ENCODE results near the gene B3GNT8. TPM values are rescaled to one million over a fixed set of nuclear protein-coding genes. Genes with fewer than 3 reads are reported as not detected.
"Not testable (repeated sequence)": the region's sequence is repeated elsewhere in the genome, so short reads cannot be mapped to it uniquely, and the experiment has no call there.

Gene B3GNT8
- not detected in 2 replicates for total RNA-seq (2014; rRNA removed; shearing (Covaris generic))
- not detected in 2 replicates for polyA plus RNA-seq (2014; cell fraction: nucleus; rRNA removed)

GRCh38 chr19:41426952-41427646 lies at the start of gene B3GNT8:
TSS of gene B3GNT8 (minus strand) at chr19:41427374. CDS start at chr19:41426778, 596 bp downstream.
- DNase-seq (ENCODE audit: extremely low read depth, low read depth), result no peak

DNA sequence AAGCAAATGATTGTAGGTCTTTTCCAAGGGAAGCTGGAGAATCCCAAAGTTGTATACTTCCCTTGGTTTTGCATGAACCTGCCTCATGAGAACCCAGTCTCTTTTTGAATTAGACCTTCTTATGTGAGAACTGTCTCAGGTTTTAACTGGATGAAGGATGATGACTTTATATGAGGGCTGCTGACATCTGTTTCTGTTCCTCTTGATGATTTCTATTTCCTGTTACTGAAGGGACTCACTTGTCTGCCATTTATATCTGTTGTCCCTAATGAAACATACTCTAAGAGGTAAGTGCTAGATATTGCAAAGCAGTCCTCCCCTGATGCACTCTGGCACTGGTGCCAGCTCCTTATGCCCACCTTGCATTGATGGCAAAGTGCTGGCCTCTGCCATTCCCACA lies 49.4 kb upstream of the B3GNT8 start:
- no peak for DNase-seq (ENCODE audit: extremely low read depth, low read depth)

- DNase-seq (ENCODE audit: extremely low read depth, low read depth), result not testable (repeated sequence)
Measured at GRCh38 chr19:41463257-41464256, 36.4 kb upstream of the B3GNT8 start.

- DNase-seq (ENCODE audit: extremely low read depth, low read depth), result no peak
Measured at GRCh38 chr19:41462497-41462896, 35.3 kb upstream of the B3GNT8 start.

GRCh38 chr19:41457241-41457640 lies 30.1 kb upstream of the B3GNT8 start:
- DNase-seq (ENCODE audit: extremely low read depth, low read depth), result no peak

DNA sequence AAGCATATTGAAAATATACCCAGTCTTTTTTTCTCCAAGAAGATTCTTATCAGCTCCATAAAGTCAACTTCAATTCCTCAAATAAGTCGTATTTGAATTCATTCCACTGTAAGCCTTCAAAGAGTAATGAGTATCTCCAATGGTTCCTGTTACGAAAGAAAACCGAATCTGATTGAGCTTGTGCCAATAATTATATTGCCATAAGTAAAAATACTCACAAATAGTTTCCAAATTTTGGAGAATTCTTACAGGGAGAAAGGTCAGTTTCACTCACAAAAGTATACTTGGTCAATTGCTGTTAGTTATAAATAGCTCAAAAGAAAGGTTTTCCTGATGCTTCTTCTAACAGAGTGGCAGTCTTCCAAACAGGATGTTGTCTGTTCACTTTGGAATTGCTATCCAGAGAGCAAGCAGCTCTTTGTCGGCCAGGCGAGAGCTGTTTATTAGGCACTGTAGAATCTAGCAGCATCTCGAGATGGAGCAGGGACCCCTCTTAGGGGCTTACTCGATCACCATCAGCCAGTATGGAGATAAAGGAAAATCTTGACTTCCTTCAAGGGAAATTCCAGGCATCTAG lies 29.3 kb upstream of the B3GNT8 start:
- no peak for DNase-seq (ENCODE audit: extremely low read depth, low read depth)

DNA sequence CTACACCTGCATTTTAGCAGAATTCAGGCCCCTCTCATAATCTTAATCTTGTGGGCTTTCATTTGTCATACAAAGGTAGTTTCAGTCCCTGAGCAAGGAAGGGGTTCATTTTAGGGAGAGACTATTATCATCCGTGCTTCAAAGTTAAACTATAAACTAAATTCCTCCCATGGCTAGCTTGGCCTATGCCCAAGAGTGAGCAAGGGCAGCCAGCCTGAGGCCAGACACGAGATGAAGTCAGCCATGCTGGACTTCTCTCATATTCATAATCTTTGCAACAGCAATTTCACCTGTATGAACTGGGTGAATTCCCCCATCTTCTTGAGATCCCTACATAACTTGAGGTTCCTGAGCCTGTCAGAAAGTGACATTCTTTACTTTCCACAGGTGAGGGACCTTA lies 28.8 kb upstream of the B3GNT8 start:
- no peak for DNase-seq (ENCODE audit: extremely low read depth, low read depth)

DNA sequence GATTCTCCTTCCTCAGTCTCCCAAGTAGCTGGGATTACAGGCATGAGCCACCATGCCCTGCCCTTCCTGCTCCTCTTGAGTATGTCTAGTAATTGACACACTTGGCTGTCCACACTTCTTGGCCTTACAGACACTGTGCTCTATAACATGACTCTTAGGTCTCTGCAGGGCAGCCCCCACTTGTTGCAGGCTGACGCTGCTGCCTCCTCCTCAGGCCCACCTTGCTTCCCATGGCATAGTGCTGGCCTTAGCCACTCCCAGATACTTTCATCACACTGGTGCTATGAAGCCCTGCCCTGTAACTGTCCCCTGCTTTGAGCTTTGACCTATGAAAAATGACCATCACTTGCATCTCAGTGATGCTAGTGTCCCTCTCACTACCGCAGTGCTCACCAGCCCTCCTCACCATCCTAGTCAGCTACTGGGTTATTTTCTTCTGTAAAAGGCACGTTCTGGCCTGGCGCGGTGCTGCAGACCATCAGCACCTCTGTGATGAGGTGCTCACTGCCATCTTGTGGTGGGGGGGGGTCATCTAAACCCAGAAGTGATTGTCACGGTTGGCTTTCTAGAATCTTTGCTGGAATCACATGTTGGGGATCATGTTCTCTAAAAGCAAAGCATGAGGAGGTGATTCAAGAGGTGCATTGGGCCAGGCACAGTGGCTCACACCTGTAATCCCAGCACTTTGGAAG lies 25.6 kb upstream of the B3GNT8 start:
- DNase-seq (ENCODE audit: extremely low read depth, low read depth), result no peak

GRCh38 chr19:41449865-41450178 lies 22.6 kb upstream of the B3GNT8 start:
- no peak for DNase-seq (ENCODE audit: extremely low read depth, low read depth)

- peak; percentile 47 for DNase-seq (ENCODE audit: extremely low read depth, low read depth)
Measured at GRCh38 chr19:41449079-41449864, 22.1 kb upstream of the B3GNT8 start.

- DNase-seq (ENCODE audit: extremely low read depth, low read depth), result no peak
Measured at GRCh38 chr19:41447732-41448332, 20.7 kb upstream of the B3GNT8 start.

DNA sequence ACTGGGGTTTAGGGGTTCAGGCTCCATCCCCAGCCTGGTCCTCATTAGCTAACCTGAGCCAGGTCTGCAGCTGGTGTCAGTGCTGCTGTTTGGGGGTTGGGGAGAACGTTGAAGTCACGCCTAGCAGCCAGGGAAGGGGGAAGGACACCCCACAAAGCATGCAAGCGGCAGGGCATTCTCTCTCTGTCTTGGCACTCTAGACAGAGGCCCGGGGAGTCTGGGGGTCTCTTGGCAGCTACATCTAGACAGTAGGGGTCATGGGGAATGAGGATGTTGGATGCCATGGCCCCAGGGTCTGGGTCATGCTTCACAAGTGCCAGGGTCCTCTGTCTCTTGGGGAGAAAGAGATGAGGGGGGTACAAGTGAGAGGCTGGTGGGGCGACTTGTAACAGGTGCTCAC lies 18.4 kb upstream of the B3GNT8 start:
- DNase-seq (ENCODE audit: extremely low read depth, low read depth), result no peak

GRCh38 chr19:41443813-41444455 lies 16.8 kb upstream of the B3GNT8 start:
- DNase-seq (ENCODE audit: extremely low read depth, low read depth), result no peak

DNA sequence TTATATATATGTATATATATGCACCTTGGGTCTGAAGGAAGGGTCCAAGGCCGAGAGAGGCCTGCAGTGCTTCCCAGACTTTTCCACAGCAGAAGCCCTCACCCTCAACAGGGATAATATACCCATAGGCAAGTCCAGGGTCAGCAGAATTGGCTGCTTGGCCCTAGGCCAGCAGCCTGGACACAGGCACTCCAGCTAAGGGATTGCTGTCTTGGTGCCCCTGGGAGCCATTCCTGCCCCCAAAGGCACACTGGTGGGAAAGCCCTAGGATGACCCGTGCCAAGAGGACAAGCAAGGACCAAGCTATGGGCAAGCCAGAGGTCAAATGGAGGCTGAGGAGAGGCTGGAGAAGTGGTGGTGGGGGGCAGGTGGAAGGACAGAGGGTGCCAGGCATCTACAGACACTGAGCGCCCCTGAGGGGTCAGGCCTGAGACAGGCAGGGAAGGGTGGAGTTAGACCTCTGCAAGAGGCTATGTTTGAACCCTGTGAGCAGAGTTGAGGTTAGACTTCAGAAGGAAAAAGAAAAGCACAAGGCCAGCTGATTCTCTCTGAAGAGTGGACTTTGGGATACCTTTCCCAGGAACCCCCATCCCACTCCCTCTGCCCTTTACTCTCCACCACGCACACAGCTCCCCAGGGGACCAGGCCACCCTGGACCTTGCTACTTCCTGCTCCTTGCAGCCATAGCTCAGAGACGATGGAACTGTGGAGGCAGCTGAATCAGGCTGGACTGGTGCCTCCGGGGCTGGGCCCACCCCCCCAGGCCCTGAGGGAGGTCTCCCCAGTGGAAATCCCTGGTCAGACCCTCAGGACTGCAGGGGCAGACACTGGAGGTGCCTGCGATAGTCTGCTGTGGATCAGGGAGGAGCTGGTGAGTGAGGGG lies 15.5 kb upstream of the B3GNT8 start, which contains the start of gene ERICH4:
TSS of gene ERICH4 (plus strand) at position 684 of the 883 bp plus-strand sequence. CDS start at position 698, 14 bp downstream.
- no peak for DNase-seq (ENCODE audit: extremely low read depth, low read depth)

DNA sequence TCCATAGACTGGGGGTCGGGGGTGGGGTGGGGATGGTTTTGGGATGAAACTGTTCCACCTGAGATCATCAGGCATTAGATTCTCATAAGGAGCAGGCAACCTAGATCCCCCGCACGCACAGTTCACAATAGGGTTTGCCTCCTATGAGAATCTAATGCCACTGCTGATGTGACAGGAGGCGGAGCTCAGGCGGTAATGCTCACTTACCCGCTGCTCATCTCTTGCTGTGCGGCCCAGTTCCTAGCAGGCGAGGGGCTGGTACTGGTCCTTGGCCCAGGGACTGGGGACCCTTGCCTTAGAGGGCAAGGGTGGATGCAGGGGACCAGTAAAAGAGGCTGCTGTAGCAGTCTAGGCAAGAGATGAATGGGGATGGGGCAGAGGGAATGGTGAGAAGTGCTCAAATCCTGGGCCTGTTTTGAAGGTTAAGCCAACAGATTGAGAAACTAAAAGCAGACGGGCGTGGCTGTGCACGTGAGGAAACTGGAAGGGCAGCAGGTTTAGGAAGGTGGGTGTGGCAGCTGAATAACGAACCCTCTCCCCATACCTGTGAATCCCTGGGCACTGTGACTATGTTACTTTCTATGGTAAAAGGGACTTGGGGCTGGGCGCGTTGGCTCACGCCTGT lies 14.3 kb upstream of the B3GNT8 start:
- DNase-seq (ENCODE audit: extremely low read depth, low read depth), result no peak

- peak; percentile 96 for DNase-seq (ENCODE audit: extremely low read depth, low read depth)
Measured at GRCh38 chr19:41439441-41440222, 12.5 kb upstream of the B3GNT8 start, which contains the start of gene DMAC2. TSS of gene DMAC2 (minus strand) at chr19:41439912. CDS start at chr19:41439899, 13 bp downstream.
